ENCODE measurements around the gene PLA2G2F. TPM values are rescaled to one million over a fixed set of nuclear protein-coding genes. Genes with fewer than 3 reads are reported as not detected.

The PLA2G2F gene
- total RNA-seq, 1 experiment from 2014 or later: not detected

DNA sequence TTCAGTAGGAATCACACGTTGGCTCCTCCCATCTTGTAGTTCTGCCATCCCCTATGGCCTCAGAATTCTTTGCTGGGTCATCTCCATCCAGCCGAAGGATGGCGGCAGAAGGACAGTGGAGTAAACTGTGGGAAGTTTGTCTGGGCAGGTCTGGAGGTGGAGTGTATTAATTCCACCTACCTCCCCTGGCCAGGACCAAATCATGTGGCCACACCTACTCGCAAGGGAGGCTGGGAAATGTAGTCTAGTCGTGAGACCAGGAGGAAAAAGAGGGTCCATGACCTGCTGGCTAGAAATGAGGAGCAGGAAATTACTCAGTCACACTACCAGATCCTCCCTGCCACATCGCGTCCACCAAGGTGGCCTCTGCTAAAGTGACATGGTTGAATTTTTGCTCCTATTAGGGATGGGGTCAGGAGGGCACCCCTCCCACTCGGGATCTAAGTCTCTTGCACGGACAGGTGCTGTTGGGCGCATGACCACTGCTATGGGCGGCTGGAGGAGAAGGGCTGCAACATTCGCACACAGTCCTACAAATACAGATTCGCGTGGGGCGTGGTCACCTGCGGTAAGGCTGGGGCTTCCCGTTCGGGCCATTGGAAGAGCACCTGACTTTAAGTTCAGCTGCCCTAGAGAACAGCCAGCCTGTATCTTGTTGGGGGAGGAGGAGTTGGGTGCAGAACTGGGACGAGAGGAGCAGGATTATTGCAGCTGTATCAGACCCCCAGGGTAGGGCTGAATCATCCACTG lies 49.6 kb upstream of the PLA2G2F start:
- intact Hi-C loops (cut with micrococcal nuclease; ENCODE audit: unreplicated experiment) (no loop called here), in situ Hi-C loops (cut with HindIII; ENCODE audit: low pct_unique_long_range_greater_than_20kb, low sequenced_read_pairs) (no loop called here)
- H3K4me3 ChIP-seq (ENCODE audit: low read depth in 2 of 2, low read length in 2 of 2): no peak overlapping the region
- TF ChIP-seq SIN3A (IDR thresholded peaks at IDR 0.05; ENCODE audit: borderline replicate concordance, insufficient read depth, low read depth, low read length): no peak
- TF ChIP-seq POLR2AphosphoS5 (IDR thresholded peaks at IDR 0.05; ENCODE audit: low read depth, low read length): no peak
- TF ChIP-seq, protein P1, sequence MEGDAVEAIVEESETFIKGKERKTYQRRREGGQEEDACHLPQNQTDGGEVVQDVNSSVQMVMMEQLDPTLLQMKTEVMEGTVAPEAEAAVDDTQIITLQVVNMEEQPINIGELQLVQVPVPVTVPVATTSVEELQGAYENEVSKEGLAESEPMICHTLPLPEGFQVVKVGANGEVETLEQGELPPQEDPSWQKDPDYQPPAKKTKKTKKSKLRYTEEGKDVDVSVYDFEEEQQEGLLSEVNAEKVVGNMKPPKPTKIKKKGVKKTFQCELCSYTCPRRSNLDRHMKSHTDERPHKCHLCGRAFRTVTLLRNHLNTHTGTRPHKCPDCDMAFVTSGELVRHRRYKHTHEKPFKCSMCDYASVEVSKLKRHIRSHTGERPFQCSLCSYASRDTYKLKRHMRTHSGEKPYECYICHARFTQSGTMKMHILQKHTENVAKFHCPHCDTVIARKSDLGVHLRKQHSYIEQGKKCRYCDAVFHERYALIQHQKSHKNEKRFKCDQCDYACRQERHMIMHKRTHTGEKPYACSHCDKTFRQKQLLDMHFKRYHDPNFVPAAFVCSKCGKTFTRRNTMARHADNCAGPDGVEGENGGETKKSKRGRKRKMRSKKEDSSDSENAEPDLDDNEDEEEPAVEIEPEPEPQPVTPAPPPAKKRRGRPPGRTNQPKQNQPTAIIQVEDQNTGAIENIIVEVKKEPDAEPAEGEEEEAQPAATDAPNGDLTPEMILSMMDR (IDR thresholded peaks at IDR 0.05): no peak
- TF ChIP-seq, protein P2, sequence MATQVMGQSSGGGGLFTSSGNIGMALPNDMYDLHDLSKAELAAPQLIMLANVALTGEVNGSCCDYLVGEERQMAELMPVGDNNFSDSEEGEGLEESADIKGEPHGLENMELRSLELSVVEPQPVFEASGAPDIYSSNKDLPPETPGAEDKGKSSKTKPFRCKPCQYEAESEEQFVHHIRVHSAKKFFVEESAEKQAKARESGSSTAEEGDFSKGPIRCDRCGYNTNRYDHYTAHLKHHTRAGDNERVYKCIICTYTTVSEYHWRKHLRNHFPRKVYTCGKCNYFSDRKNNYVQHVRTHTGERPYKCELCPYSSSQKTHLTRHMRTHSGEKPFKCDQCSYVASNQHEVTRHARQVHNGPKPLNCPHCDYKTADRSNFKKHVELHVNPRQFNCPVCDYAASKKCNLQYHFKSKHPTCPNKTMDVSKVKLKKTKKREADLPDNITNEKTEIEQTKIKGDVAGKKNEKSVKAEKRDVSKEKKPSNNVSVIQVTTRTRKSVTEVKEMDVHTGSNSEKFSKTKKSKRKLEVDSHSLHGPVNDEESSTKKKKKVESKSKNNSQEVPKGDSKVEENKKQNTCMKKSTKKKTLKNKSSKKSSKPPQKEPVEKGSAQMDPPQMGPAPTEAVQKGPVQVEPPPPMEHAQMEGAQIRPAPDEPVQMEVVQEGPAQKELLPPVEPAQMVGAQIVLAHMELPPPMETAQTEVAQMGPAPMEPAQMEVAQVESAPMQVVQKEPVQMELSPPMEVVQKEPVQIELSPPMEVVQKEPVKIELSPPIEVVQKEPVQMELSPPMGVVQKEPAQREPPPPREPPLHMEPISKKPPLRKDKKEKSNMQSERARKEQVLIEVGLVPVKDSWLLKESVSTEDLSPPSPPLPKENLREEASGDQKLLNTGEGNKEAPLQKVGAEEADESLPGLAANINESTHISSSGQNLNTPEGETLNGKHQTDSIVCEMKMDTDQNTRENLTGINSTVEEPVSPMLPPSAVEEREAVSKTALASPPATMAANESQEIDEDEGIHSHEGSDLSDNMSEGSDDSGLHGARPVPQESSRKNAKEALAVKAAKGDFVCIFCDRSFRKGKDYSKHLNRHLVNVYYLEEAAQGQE (IDR thresholded peaks at IDR 0.05; ENCODE audit: insufficient read depth in 1 of 2, low read depth in 2 of 2, low read length in 1 of 2): no peak
- no peak for TF ChIP-seq TCF7L2 (IDR thresholded peaks at IDR 0.05; ENCODE audit: low read depth, low read length)
- POLR2A ChIA-PET: no interaction called here
- no peaks in the 10 kb centered on the region for H3K36me3 ChIP-seq (ENCODE audit: control insufficient read depth, insufficient read depth, low read length)
- peaks cover 10% of the 10 kb centered on the region for H3K27me3 ChIP-seq (ENCODE audit: control insufficient read depth, insufficient read depth, low read length)
- no peaks in the 10 kb centered on the region for H3K9me3 ChIP-seq (ENCODE audit: control insufficient read depth, insufficient read depth, low read depth, low read length)
- BruUV-seq (replicated peaks): no TSS peak
- H3K27ac ChIP-seq (ENCODE audit: low read length): no peak overlapping the region
- ATAC-seq: no peak
- DNase-seq (ENCODE audit: low read depth, low spot score): no peak
- no peaks in the 10 kb centered on the region for H3K4me1 ChIP-seq (ENCODE audit: control insufficient read depth, insufficient read depth, low read length)
- CTCF ChIA-PET: no interaction called here

GRCh38 chr1:20090119-20090518 lies 49.0 kb upstream of the PLA2G2F start:
- BruUV-seq (replicated peaks): no TSS peak
- H3K4me3 ChIP-seq (ENCODE audit: low read depth in 2 of 2, low read length in 2 of 2): no peak overlapping the region
- no peaks in the 10 kb centered on the region for H3K4me1 ChIP-seq (ENCODE audit: control insufficient read depth, insufficient read depth, low read length)
- intact Hi-C loops (cut with micrococcal nuclease; ENCODE audit: unreplicated experiment): no loop called here
- in situ Hi-C loops (cut with HindIII; ENCODE audit: low pct_unique_long_range_greater_than_20kb, low sequenced_read_pairs): no loop called here
- ChIA-PET CTCF (no interaction called here), POLR2A (no interaction called here)
- peaks cover 10% of the 10 kb centered on the region for H3K27me3 ChIP-seq (ENCODE audit: control insufficient read depth, insufficient read depth, low read length)
- ATAC-seq: no peak
- no peak overlapping the region for H3K27ac ChIP-seq (ENCODE audit: low read length)
- no peaks in the 10 kb centered on the region for H3K36me3 ChIP-seq (ENCODE audit: control insufficient read depth, insufficient read depth, low read length)
- no peak for DNase-seq (ENCODE audit: low read depth, low spot score)
- H3K9me3 ChIP-seq (ENCODE audit: control insufficient read depth, insufficient read depth, low read depth, low read length): no peaks in the 10 kb centered on the region
- TF ChIP-seq POLR2AphosphoS5 (IDR thresholded peaks at IDR 0.05; ENCODE audit: low read depth, low read length) (no peak), TCF7L2 (IDR thresholded peaks at IDR 0.05; ENCODE audit: low read depth, low read length) (no peak), SIN3A (IDR thresholded peaks at IDR 0.05; ENCODE audit: borderline replicate concordance, insufficient read depth, low read depth, low read length) (no peak)
- TF ChIP-seq, protein P1 (IDR thresholded peaks at IDR 0.05): no peak
- TF ChIP-seq, protein P2 (IDR thresholded peaks at IDR 0.05; ENCODE audit: insufficient read depth in 1 of 2, low read depth in 2 of 2, low read length in 1 of 2): no peak
